Prostate gland (tissue), 2 donors: Measurements from ENCODE around the gene CKAP4.

ENCODE experiments used
- CTCF ChIP-seq, 4 experiments: fragments of 200-600 bp in 2 of 4; fragments of 450-650 bp in 2 of 4; sonication (generic) in 2 of 4; IDR thresholded peaks; 1 replicate in 3 of 4; 2 replicates in 1 of 4; pipeline ENCODE4 v1.5.1; 2016 to 2019; ENCODE audit warnings: antibody characterized with exemption in 4 of 4, mild to moderate bottlenecking in 2 of 4, moderate library complexity in 2 of 4
- POLR2AphosphoS5 ChIP-seq: sonication (generic); formaldehyde crosslinking; IDR thresholded peaks from one replicate; pipeline ENCODE4 v1.6.1; 2017; ENCODE audit warnings: antibody characterized with exemption

- TF ChIP-seq CTCF (IDR thresholded peaks at IDR 0.05) (no peak), POLR2AphosphoS5 (no peak)
These were observed 34.0 kb upstream of the CKAP4 start for GRCh38 chr12:106281804-106282203.
